Hepatocyte (in vitro differentiated cells): ENCODE measurements around the gene LEF1. TPM values are rescaled to one million over a fixed set of nuclear protein-coding genes. Genes with fewer than 3 reads are reported as not detected.

Experiments used
- DNase-seq: peaks from one replicate; pipeline ENCODE4 v3.0.0-alpha.2; 2016; ENCODE audit warnings: low spot score
- H2AFZ ChIP-seq: fragments of 200-600 bp; sonication (generic); 2 replicates; pipeline ENCODE4 v1.6.0; 2016; ENCODE audit warnings: antibody characterized with exemption, mild to moderate bottlenecking
- H3K27ac ChIP-seq: fragments of 200-600 bp; sonication (generic); 2 replicates; pipeline ENCODE4 v1.5.1; 2016; ENCODE audit warnings: mild to moderate bottlenecking
- H3K27me3 ChIP-seq: fragments of 200-600 bp; sonication (generic); 2 replicates; pipeline ENCODE4 v1.6.1; 2016
- H3K36me3 ChIP-seq: fragments of 200-600 bp; sonication (generic); replicated peaks from 2 replicates; pipeline ENCODE4 v1.5.1; 2016; ENCODE audit warnings: low read depth; ENCODE audit not compliant: insufficient read depth
- H3K4me1 ChIP-seq: fragments of 200-600 bp; sonication (generic); 2 replicates; pipeline ENCODE4 v1.5.1; 2016; ENCODE audit warnings: mild to moderate bottlenecking, moderate library complexity; ENCODE audit not compliant: insufficient read depth
- H3K4me2 ChIP-seq: fragments of 200-600 bp; sonication (generic); 2 replicates; pipeline ENCODE4 v1.6.0; 2016
- H3K4me3 ChIP-seq: fragments of 200-600 bp; sonication (generic); 2 replicates; pipeline ENCODE4 v1.5.1; 2016; ENCODE audit warnings: mild to moderate bottlenecking
- H3K79me2 ChIP-seq: fragments of 200-600 bp; sonication (generic); 2 replicates; pipeline ENCODE4 v1.6.0; 2017; ENCODE audit warnings: mild to moderate bottlenecking
- H3K9me2 ChIP-seq: fragments of 200-600 bp; sonication (generic); replicated peaks from 2 replicates; pipeline ENCODE4 v1.6.0; 2017; ENCODE audit warnings: mild to moderate bottlenecking; ENCODE audit not compliant: insufficient read depth
- H3K9me3 ChIP-seq: fragments of 200-600 bp; sonication (generic); 2 replicates; pipeline ENCODE4 v1.5.1; 2016; ENCODE audit warnings: low read depth, mild to moderate bottlenecking
- H4K20me1 ChIP-seq: fragments of 200-600 bp; sonication (generic); 2 replicates; pipeline ENCODE4 v1.6.0; 2016; ENCODE audit warnings: mild to moderate bottlenecking; ENCODE audit not compliant: insufficient read depth, poor library complexity, severe bottlenecking
- EZH2 ChIP-seq: fragments of 200-600 bp; sonication (generic); IDR thresholded peaks from 2 replicates; pipeline ENCODE4 v1.6.1; 2016; ENCODE audit warnings: antibody characterized with exemption, mild to moderate bottlenecking, borderline replicate concordance
- EZH2phosphoT487 ChIP-seq: fragments of 200-600 bp; sonication (generic); IDR thresholded peaks from one replicate; pipeline ENCODE4 v1.6.1; 2018; ENCODE audit warnings: antibody characterized with exemption, mild to moderate bottlenecking, low read depth, moderate library complexity; ENCODE audit not compliant: unreplicated experiment, severe bottlenecking
- WGBS: methylation state at CpG from one replicate; pipeline ENCODE4 v1.1.6; 2016; ENCODE audit warnings: low lambda C conversion rate; ENCODE audit errors: missing lambda C conversion rate; 5-methylcytosine and 5-hydroxymethylcytosine counted together
- polyA plus RNA-seq: library from polyadenylated mRNA; unstranded; fragments of >200 nt; fragmentation: Nextera tagmentation; extraction: Ambion mirVana; gene quantifications from 2 replicates; pipeline ENCODE4 v1.2.1, GENCODE V29; 2016
- total RNA-seq: library from RNA; depleted of rRNA; stranded (reverse); fragments of >200 nt; gene quantifications from 2 replicates; pipeline ENCODE4 v1.2.3, GENCODE V29; 2014
- TF ChIP-seq, protein P1 (sequence below): fragments of 200-600 bp; sonication (generic); IDR thresholded peaks from 2 replicates; pipeline ENCODE4 v1.5.1; 2016; ENCODE audit warnings: antibody characterized with exemption, mild to moderate bottlenecking; ENCODE audit not compliant: poor library complexity

The LEF1 gene
- total and polyA plus RNA-seq, 2 experiments from 2014 or later: 8.6 to 10.4 TPM

DNA sequence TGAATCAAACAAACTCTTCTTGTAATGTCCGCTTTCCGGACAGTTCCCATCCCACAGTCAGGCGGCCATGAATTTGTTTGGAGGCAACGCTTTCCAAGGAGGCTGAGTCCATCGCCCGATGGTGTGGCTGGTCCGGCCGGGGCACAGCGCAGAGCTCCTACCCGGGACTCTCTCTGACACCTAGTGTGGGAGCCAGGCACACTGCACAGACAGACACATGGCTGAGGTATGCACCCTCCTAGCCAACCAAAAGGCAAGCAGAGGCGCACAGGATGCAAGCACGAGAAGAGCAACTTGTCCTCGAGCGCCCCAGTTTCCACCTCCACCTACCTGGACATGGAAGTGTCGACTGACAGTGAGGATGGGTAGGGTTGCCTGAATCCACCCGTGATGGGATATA, 87.5 kb downstream of the LEF1 start:
- H2AFZ ChIP-seq: no peak overlapping the region
- H3K9me3 ChIP-seq: no peaks in the 10 kb centered on the region
- H3K27ac ChIP-seq: no peak overlapping the region
- no peaks in the 10 kb centered on the region for H3K27me3 ChIP-seq
- H3K79me2 ChIP-seq: no peaks in the 10 kb centered on the region
- no peaks in the 10 kb centered on the region for H3K36me3 ChIP-seq
- TF ChIP-seq EZH2phosphoT487: no peak
- TF ChIP-seq, protein P1, sequence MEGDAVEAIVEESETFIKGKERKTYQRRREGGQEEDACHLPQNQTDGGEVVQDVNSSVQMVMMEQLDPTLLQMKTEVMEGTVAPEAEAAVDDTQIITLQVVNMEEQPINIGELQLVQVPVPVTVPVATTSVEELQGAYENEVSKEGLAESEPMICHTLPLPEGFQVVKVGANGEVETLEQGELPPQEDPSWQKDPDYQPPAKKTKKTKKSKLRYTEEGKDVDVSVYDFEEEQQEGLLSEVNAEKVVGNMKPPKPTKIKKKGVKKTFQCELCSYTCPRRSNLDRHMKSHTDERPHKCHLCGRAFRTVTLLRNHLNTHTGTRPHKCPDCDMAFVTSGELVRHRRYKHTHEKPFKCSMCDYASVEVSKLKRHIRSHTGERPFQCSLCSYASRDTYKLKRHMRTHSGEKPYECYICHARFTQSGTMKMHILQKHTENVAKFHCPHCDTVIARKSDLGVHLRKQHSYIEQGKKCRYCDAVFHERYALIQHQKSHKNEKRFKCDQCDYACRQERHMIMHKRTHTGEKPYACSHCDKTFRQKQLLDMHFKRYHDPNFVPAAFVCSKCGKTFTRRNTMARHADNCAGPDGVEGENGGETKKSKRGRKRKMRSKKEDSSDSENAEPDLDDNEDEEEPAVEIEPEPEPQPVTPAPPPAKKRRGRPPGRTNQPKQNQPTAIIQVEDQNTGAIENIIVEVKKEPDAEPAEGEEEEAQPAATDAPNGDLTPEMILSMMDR: no peak
- TF ChIP-seq EZH2: no peak
- H3K9me2 ChIP-seq: no peaks in the 10 kb centered on the region
- H3K4me2 ChIP-seq: no peak overlapping the region
- no peak overlapping the region for H3K4me3 ChIP-seq
- 92% methylated on average over 16 of the region's 16 CpGs for WGBS
- DNase-seq: no peak
- no peaks in the 10 kb centered on the region for H3K4me1 ChIP-seq
- H4K20me1 ChIP-seq: no peaks in the 10 kb centered on the region

DNA sequence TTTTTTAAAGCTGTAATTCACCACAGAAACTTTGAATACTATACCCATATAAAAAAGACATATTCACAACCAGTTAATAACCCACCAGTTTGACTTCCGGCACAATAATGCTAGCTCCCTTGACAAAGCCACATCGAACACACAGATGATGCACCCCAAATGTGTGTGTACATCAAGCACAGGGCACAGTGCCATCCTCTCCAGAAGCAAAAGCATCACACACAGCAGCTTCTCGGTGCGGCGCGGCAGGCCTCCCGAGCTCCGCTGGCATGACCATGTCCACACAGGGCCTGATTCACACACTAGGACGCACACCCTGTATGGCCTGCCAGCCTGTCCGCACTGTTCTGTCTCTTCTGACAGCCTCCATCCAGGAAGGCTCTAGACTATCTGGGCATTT, 88.0 kb downstream of the LEF1 start:
- H3K27me3 ChIP-seq: no peaks in the 10 kb centered on the region
- H4K20me1 ChIP-seq: no peaks in the 10 kb centered on the region
- H3K79me2 ChIP-seq: no peaks in the 10 kb centered on the region
- TF ChIP-seq EZH2 (no peak), EZH2phosphoT487 (no peak)
- TF ChIP-seq, protein P1: no peak
- H3K9me2 ChIP-seq: no peaks in the 10 kb centered on the region
- H3K27ac ChIP-seq: no peak overlapping the region
- H3K4me2 ChIP-seq: no peak overlapping the region
- 97% methylated on average over 10 of the region's 10 CpGs for WGBS
- no peak overlapping the region for H3K4me3 ChIP-seq
- H3K9me3 ChIP-seq: no peaks in the 10 kb centered on the region
- H3K36me3 ChIP-seq: no peaks in the 10 kb centered on the region
- DNase-seq: no peak
- no peaks in the 10 kb centered on the region for H3K4me1 ChIP-seq
- H2AFZ ChIP-seq: no peak overlapping the region

- no peaks in the 10 kb centered on the region for H3K79me2 ChIP-seq
- 79% methylated on average over 5 of the region's 5 CpGs for WGBS
Observed at GRCh38 chr4:108078024-108078733, 90.6 kb downstream of the LEF1 start.

More at GRCh38 chr4:108078024-108078733, 90.6 kb downstream of the LEF1 start:
- Histone ChIP-seq H3K36me3 (no peaks in the 10 kb centered on the region), H3K9me2 (no peaks in the 10 kb centered on the region), H2AFZ (no peak overlapping the region), H3K4me3 (no peak overlapping the region), H3K27me3 (no peaks in the 10 kb centered on the region), H3K4me2 (no peak overlapping the region), H4K20me1 (no peaks in the 10 kb centered on the region), H3K9me3 (no peaks in the 10 kb centered on the region), H3K4me1 (no peaks in the 10 kb centered on the region), H3K27ac (no peak overlapping the region)
- no peak for DNase-seq
- TF ChIP-seq, protein P1: no peak
- TF ChIP-seq EZH2 (no peak), EZH2phosphoT487 (no peak)
